PC-9 (cell line): Measurements from ENCODE around the gene ATCAY.

Experiments
- CTCF ChIP-seq: fragments of 200-600 bp; sonication (generic); conservative IDR thresholded peaks from 2 replicates; pipeline ENCODE4 v1.6.1; 2017; ENCODE audit warnings: mixed run types, antibody characterized with exemption, mild to moderate bottlenecking, moderate library complexity
- EZH2 ChIP-seq: fragments of 200-600 bp; sonication (generic); IDR thresholded peaks from 2 replicates; pipeline ENCODE4 v1.8.0; 2017; ENCODE audit warnings: antibody characterized with exemption, low read depth

- TF ChIP-seq CTCF (no peak), EZH2 (no peak)
These were observed 23.0 kb upstream of the ATCAY start for GRCh38 chr19:3857449-3858003.
